HEK293T (cell line): Measurements from ENCODE around the gene CXCL1.

ENCODE experiments used
- BHLHE40 ChIP-seq: fragments of 450-650 bp; IDR thresholded peaks from 2 replicates; pipeline ENCODE4 v1.6.1; 2016; ENCODE audit warnings: mild to moderate bottlenecking, moderate library complexity, borderline replicate concordance
- CTBP1 ChIP-seq: fragments of 450-650 bp; IDR thresholded peaks from 2 replicates; pipeline ENCODE4 v1.6.1; 2016; ENCODE audit warnings: borderline replicate concordance
- ELF4 ChIP-seq: fragments of 450-650 bp; IDR thresholded peaks from 2 replicates; pipeline ENCODE4 v1.6.1; 2017; ENCODE audit warnings: antibody characterized with exemption
- FOXM1 ChIP-seq: fragments of 450-650 bp; IDR thresholded peaks from 2 replicates; pipeline ENCODE4 v1.6.1; 2017; ENCODE audit warnings: mild to moderate bottlenecking, borderline replicate concordance
- SUZ12 ChIP-seq: fragments of 450-650 bp; IDR thresholded peaks from 2 replicates; pipeline ENCODE4 v1.6.1; 2016; ENCODE audit warnings: mild to moderate bottlenecking
- ZNF384 ChIP-seq: fragments of 450-650 bp; IDR thresholded peaks from 2 replicates; pipeline ENCODE4 v1.6.1; 2016
- TF ChIP-seq, protein P1 (sequence below): fragments of 450-650 bp; IDR thresholded peaks from 2 replicates; pipeline ENCODE4 v1.6.1; 2016

DNA sequence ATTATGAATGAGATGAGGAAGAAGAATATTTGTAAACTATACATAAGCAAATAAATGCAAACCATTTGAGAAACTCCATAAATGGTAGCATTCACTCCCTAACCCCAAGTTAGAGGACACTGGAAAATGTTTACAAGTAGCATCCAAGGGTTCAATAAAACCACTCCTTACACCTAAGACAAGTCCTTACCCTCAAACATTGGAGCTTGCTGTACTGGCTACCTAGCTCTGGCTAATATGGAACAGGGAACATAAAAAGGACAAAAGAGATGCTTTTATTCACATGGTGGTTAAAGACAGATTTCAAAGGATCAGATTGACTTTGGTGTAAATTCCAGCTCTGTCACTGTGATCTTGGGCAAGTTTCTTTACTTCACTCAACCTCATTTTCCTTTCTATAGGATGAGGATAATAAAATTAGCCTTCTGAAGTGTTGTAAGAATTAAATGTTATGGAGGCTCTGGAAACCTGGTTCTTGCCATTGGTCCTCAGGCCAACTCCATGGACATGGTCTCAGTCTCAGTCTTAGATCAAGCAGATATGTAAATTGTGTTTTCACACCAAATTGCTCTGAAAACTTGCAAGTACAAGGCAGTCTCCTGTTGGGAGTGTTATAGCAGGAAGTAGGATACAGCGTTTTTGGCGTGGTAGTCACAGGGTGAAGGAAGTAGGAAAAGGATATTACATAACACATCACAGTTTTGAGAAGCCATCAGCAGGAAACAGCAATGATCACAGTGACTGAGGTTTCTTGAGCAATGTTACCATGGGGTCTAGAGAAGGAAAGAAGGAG, 3.3 kb downstream of the CXCL1 start:
- no peak for TF ChIP-seq FOXM1
- no peak for TF ChIP-seq SUZ12
- TF ChIP-seq, protein P1, sequence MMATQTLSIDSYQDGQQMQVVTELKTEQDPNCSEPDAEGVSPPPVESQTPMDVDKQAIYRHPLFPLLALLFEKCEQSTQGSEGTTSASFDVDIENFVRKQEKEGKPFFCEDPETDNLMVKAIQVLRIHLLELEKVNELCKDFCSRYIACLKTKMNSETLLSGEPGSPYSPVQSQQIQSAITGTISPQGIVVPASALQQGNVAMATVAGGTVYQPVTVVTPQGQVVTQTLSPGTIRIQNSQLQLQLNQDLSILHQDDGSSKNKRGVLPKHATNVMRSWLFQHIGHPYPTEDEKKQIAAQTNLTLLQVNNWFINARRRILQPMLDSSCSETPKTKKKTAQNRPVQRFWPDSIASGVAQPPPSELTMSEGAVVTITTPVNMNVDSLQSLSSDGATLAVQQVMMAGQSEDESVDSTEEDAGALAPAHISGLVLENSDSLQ: no peak
- no peak for TF ChIP-seq ELF4
- no peak for TF ChIP-seq BHLHE40
- no peak for TF ChIP-seq CTBP1
- TF ChIP-seq ZNF384: no peak
